Stimulated activated CD4-positive, alpha-beta T cell treated with anti-CD3 and anti-CD28 coated beads, TNF-alpha, amount 100 ng/mL, for 24 hours (primary cell): ENCODE measurements around the gene TENT4A.

Experiments
- DNase-seq, 3 experiments: peaks; one replicate each; pipeline ENCODE4 v3.0.0-alpha.2; 2020; ENCODE audit warnings: low read depth in 3 of 3

Gene TENT4A

DNA sequence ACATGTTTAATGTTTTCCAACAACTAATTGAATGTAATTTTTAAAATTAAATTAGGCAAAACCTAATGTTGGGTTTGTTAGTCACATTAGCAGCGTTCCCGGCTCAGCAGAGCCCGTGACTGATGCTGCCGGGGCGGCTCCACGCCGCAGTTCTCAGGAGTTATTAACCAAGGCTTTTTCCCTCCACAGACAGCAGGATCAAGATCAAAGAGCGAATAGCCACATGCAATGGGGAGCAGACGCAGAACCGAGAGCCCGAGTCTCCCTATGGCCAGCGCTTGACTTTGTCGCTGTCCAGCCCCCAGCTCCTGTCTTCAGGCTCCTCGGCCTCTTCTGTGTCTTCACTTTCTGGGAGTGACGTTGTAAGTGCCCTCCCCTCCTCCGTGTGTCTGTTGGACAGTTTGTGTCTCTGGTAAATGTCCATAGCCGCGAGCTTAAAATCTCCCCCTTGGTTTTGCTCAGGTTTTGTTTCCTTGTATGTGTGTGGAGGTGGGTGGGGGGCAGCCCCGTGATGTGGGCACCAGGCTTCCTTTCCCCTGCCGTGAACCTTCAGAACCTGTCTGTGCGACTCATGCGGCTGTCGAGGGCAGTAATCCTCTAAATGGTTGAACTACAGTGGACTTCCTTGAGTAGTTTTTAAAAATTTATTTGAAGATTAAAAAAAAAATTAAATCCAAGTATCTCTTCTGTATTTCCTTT is 37.1 kb downstream of the TENT4A start:
- no peak for DNase-seq

- DNase-seq, result no peak
These were observed 37.9 kb downstream of the TENT4A start for GRCh38 chr5:6750951-6751685.

DNA sequence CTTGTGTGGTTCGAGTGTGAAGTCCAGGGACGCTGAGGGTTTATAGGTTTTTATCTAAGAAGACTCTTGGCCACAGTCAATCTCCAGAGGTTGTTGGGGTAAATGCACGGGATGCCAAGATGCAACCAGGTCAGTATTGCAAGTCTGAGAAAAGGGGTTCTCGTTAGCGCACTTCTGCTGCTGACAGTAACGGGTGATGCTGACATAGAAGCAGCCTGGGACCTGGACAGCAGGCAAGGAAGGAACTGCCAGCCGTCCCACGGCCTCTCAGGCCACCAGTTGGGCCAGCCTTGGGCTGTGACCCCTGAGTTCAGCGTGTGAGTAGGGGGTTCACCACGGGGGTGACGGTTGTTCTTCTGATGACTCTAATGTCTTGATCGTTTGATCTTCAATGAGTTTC is 39.0 kb downstream of the TENT4A start:
- DNase-seq, result no peak

DNA sequence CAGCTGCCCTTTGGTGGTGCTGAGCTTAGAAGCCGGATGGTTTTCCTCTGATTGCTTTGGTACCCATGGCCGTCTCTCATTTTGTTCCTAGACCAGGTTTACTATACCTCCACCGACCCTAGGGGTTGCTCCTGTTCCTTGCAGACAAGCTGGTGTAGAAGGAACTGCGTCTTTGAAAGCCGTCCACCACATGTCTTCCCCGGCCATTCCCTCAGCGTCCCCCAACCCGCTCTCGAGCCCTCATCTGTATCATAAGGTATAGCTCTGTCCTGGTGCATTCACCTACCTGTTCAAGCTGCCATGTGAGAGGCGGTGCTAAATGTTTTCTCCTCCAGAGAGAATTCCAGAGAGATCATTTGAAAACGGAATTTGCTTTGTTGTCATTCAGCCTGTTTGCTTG is 39.5 kb downstream of the TENT4A start:
- DNase-seq, result no peak

DNA sequence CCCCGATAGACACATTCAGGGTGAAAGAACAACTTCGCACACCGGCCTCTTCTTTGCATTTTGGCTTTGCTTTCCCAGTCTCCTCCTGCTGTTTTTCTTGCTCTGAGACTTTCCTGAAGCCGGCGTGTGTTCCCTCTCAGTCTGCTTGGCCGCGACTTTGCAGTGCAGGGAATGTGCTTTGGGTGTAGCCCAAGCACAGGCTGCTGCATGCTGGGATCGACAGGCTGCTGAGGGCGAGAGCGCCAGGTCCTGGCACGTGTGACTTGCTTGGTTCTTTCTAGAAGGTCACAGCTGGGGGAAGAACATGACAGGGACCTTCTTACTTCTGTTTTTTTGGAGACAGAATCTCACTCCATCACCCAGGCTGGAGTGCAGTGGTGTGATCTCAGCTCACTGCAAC is 40.6 kb downstream of the TENT4A start:
- DNase-seq, result no peak

GRCh38 chr5:6754766-6755165 is 41.5 kb downstream of the TENT4A start:
- no peak for DNase-seq

- DNase-seq, result no peak
These were observed 42.3 kb downstream of the TENT4A start for GRCh38 chr5:6755519-6755918.

GRCh38 chr5:6755941-6756340 is 42.7 kb downstream of the TENT4A start:
- no peak for DNase-seq

- DNase-seq, result no peak
These were observed 44.3 kb downstream of the TENT4A start for GRCh38 chr5:6757414-6757969.

DNA sequence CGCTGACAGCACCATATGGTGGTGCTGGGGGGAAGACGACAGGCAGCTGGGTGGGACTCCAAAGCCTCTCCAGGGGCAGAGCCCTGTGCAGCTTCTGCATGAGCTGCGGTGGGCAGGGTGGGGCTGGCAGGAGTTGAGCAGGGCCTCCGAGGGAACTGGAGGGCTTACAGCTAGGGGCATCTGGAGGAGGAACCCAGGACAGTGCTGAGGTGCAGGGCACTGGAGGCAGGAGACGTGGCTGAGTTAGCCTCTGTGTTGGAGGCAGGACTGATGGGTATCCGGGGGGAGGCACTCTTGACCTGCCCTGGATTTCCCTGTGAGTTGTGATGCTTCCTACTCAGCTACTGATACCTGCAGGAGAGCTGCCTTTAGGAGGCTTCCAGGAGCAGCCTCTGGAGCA is 45.0 kb downstream of the TENT4A start:
- no peak for DNase-seq

DNA sequence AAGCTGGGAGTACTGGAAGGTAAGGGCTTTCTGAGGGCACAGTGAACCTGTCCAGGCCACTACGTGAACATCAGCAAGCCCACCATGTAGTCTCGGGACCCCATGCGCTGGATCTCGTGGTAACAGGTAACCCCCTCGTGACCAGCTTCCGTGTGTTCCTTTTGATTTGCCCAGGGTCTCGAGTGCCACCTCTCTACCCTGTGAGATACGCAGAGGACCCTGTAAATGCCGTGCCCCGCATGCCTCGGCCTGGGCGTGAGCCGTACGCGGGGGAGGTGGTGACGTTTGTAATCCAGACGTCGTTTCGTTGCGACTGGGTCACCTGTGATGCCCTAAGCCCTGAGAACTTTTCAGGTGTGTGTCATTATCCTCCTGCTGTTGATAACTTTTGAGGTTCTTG is 45.5 kb downstream of the TENT4A start:
- DNase-seq, result no peak

DNA sequence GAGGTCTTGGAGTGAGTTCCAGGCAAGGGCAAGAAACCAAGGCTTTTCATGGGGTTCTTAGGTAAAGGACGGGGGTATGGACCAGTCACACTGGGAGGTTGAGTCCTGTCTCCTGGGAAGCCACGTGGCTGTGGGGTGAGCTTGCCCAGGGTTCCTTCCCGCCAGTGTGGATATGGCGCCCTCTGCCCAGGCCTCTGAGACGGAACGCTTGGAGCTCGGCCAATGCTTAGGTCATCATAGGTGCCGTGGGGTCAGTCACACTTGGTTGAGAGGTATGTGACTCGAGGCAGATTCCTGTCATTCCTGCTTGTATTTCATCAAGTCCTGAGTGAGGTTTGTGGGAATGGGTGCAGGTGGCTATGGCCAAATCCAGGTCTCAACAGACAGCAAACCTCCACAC is 46.2 kb downstream of the TENT4A start:
- no peak for DNase-seq

DNA sequence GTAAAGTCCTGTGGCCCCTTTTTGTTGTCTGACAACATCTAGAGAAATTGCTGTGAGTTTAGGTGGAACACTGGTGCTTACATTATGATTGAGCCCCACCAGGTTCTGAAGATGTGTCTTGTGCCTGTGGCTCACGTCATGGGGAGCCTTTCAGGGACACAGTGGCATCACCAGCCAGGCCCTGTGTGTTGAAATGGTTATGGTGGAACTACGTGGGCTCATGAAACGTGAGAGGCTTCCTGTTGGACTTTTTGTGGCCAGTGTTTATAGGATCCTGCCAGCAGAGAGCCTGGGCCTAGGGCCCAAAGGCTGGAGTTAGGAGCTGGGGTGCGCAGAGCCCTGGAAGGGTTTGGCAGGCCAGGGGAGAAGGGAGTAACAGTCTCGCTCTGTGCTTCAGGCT is 46.8 kb downstream of the TENT4A start:
- DNase-seq, result no peak

DNA sequence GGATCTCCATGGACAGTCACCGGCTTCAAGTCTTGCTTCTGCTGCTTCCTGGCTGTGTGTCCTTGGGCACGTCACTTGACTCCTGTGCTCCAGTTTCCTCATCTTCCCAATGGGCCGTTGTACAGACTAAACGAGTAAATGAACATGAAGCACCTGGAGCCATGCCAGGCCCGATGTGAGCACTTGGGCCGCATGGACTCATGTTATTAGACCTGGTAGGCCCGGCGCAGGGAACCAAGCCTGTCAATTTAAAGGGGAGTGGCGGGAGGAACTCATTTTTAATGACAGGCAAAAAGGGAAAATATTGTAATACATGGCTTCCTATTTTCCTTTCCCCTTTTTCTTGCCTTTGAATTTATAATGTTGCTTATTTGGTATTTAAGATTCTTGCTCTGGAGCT is 47.5 kb downstream of the TENT4A start:
- no peak for DNase-seq

- no peak for DNase-seq
These were observed 48.1 kb downstream of the TENT4A start for GRCh38 chr5:6761333-6761732.

DNA sequence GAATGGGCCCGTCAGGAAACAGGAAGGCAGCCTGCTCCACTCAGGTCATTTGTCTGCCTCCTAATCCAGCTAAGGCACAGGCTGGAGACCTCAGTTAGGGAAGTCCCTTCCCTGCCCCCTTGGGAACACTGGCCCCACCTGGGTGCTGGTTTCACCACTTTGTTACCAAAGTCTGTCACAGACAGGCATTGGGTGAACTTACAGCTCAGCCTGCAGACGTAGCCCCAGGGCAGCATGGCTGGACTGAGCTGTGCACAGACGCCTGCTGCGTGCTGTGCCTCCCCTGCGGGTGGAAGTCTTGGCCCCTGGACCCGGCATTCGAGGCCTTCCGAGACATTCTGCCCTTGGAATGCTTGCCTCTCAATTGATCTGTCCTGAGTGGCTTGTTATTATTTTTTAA is 48.9 kb downstream of the TENT4A start:
- DNase-seq, result no peak

- DNase-seq, result no peak
These were observed 49.5 kb downstream of the TENT4A start for GRCh38 chr5:6762697-6763096.

DNA sequence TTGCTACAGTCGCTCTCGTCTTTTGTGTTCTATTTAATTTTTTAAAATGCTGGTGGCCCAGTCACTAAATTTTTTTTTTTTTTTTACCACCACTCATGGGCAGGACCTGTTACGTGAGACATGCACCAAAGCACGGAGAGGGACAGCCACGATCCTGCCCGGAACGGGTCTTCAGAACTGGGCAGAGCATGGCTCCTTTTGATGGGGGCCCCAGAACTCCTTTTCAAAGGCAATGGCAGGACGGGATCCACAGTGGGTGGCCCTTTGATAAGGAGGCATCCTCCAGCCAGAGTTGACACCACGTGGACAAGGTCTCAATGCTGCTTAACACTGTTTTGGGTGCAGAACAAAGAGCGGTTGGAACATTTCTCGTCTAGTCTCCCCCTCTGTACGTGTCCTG is 50.0 kb downstream of the TENT4A start:
- DNase-seq, result no peak

DNA sequence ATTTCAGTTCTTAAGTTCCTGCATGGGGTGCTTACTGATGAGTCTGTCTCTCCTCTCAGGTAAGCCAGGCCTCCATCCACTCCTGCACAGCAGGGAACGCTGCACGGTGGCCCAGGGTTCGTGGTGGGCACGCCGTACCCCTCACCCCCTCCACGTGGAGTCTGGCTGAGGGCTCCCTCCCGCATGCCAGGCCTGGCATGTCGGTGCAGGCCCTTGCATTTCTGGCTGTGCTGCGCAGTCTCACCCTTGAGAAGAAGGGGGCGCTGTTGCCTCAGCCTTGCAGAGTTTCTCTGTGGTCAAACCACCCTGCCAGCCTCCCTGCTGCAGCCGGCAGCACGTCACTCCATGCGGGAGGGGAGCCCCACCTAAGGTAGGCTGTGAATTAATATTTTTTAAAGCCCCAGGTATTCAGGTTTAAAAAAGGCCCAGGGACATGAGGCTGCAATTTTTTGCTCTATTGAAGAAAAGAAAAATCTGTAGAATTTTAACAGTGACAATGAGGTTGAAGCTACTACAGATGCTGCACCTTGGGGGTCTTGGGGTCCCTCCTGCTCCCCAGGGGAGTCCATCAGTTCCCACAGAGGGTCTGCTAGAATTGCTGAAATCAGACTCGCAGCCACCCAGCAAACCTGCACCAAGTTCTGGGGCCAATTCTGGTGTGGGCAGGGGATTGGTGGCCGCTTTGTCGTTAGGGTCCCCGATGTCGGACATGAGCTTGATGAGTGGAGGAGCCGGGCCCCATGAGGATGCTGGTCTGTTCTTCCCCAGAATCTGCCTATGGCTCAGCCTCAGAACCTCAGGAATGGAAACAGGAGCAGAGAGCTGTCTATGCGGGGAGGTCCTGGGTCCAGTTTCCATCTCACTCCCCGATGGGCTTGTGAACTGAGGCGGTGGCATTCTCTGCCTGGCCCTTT is 52.6 kb downstream of the TENT4A start:
- DNase-seq, result peak; percentile 21 to 64 (median 41)

- peak in 2 of 3 experiments; percentile 20 to 44 for DNase-seq
These were observed 53.4 kb downstream of the TENT4A start for GRCh38 chr5:6766604-6767093.

- no peak for DNase-seq
These were observed 54.3 kb downstream of the TENT4A start for GRCh38 chr5:6767481-6768063.
